Neural crest cell (in vitro differentiated cells): ENCODE data around the gene MYOC. TPM values are rescaled to one million over a fixed set of nuclear protein-coding genes. Genes with fewer than 3 reads are reported as not detected.

Experiments used
- DNase-seq: peaks from one replicate; pipeline ENCODE4 v3.0.0; 2021; ENCODE audit warnings: low read depth, mixed read lengths, low spot score
- H3K27ac Mint-ChIP-seq: one replicate; pipeline ENCODE4 v1.8.0; 2021; ENCODE audit warnings: mild to moderate bottlenecking, mixed read lengths; ENCODE audit not compliant: unreplicated experiment
- H3K27me3 Mint-ChIP-seq: 2 replicates; pipeline ENCODE4 v1.8.0; 2021; ENCODE audit warnings: low read depth, mild to moderate bottlenecking, mixed read lengths
- H3K36me3 Mint-ChIP-seq: 2 replicates; pipeline ENCODE4 v1.8.0; 2021; ENCODE audit warnings: low read depth, mild to moderate bottlenecking, mixed read lengths
- H3K4me1 Mint-ChIP-seq: 2 replicates; pipeline ENCODE4 v1.8.0; 2021; ENCODE audit warnings: mixed read lengths
- H3K4me3 Mint-ChIP-seq: one replicate; pipeline ENCODE4 v1.8.0; 2021; ENCODE audit warnings: mild to moderate bottlenecking, mixed read lengths
- H3K9me3 Mint-ChIP-seq: 2 replicates; pipeline ENCODE4 v1.8.0; 2021; ENCODE audit warnings: mixed read lengths
- CTCF ChIP-seq: fragments of 200-600 bp; sonication (generic); conservative IDR thresholded peaks from 2 replicates; pipeline ENCODE4 v1.5.0; 2021; ENCODE audit warnings: antibody characterized with exemption, mild to moderate bottlenecking
- total RNA-seq: library from RNA; stranded (reverse); gene quantifications from 2 replicates; pipeline ENCODE4 v1.2.1, GENCODE V29; 2021

Gene MYOC
- total RNA-seq, 1 donor from 2014 or later: not detected

- Mint-ChIP-seq H3K4me3 (no peak overlapping the region), H3K27ac (no peak overlapping the region), H3K4me1 (no peaks in the 10 kb centered on the region), H3K27me3 (no peaks in the 10 kb centered on the region), H3K9me3 (no peaks in the 10 kb centered on the region), H3K36me3 (no peaks in the 10 kb centered on the region)
- DNase-seq: peak; percentile 79
- TF ChIP-seq CTCF: peak; percentile 75
Observed at GRCh38 chr1:171644805-171645483, 7.5 kb downstream of the MYOC start.

GRCh38 chr1:171643156-171643555 is 9.3 kb downstream of the MYOC start:
- no peaks in the 10 kb centered on the region for H3K9me3 Mint-ChIP-seq
- H3K4me1 Mint-ChIP-seq: no peaks in the 10 kb centered on the region
- no peak for TF ChIP-seq CTCF
- no peak overlapping the region for H3K27ac Mint-ChIP-seq
- no peaks in the 10 kb centered on the region for H3K27me3 Mint-ChIP-seq
- DNase-seq: no peak
- no peak overlapping the region for H3K4me3 Mint-ChIP-seq
- no peaks in the 10 kb centered on the region for H3K36me3 Mint-ChIP-seq

- DNase-seq: no peak
- Mint-ChIP-seq H3K27ac (no peak overlapping the region), H3K4me1 (no peaks in the 10 kb centered on the region), H3K27me3 (no peaks in the 10 kb centered on the region), H3K36me3 (no peaks in the 10 kb centered on the region), H3K9me3 (no peaks in the 10 kb centered on the region), H3K4me3 (no peak overlapping the region)
- TF ChIP-seq CTCF: no peak
Observed at GRCh38 chr1:171642197-171642596, 10.3 kb downstream of the MYOC start.

GRCh38 chr1:171641076-171641864 is 11.2 kb downstream of the MYOC start:
- H3K4me1 Mint-ChIP-seq: no peaks in the 10 kb centered on the region
- TF ChIP-seq CTCF: no peak
- no peak for DNase-seq

GRCh38 chr1:171640225-171640624 is 12.3 kb downstream of the MYOC start:
- Mint-ChIP-seq H3K4me3 (no peak overlapping the region), H3K27me3 (no peaks in the 10 kb centered on the region), H3K4me1 (no peaks in the 10 kb centered on the region), H3K27ac (no peak overlapping the region), H3K9me3 (no peaks in the 10 kb centered on the region), H3K36me3 (no peaks in the 10 kb centered on the region)
- no peak for DNase-seq
- no peak for TF ChIP-seq CTCF

More at GRCh38 chr1:171641076-171641864, 11.2 kb downstream of the MYOC start:
- Mint-ChIP-seq H3K4me3 (no peak overlapping the region), H3K36me3 (no peaks in the 10 kb centered on the region), H3K9me3 (no peaks in the 10 kb centered on the region), H3K27ac (peak overlapping the region; percentile 80), H3K27me3 (no peaks in the 10 kb centered on the region)
